CD8-positive, alpha-beta memory T cell (primary cell): ENCODE data around the gene KRTAP10-4. TPM values are rescaled to one million over a fixed set of nuclear protein-coding genes. Genes with fewer than 3 reads are reported as not detected.

Experiments
- CTCF ChIA-PET: fragments of 350-600 bp; sonication (Branson Sonifier 250); formaldehyde crosslinking; loops from one replicate; lab custom pipeline; 2021; ENCODE audit warnings: antibody characterized with exemption; lab: Charles Lee
- POLR2A ChIA-PET: fragments of 350-600 bp; sonication (Branson Sonifier 250); formaldehyde crosslinking; loops from one replicate; lab custom pipeline; 2021; ENCODE audit warnings: antibody characterized with exemption; lab: Charles Lee
- DNase-seq, 5 donors: peaks; one replicate each; pipeline versions ENCODE4 v3.0.0 to v3.0.0-alpha.2; 2020 to 2022; ENCODE audit warnings: mixed read lengths in 1 of 5
- H3K27ac ChIP-seq: one replicate; pipeline ENCODE4 v1.7.0; 2013; ENCODE audit warnings: low read depth, mild to moderate bottlenecking, low read length, moderate library complexity
- H3K27me3 ChIP-seq: 2 replicates; pipeline ENCODE4 v1.7.0; 2013; ENCODE audit warnings: low read length, mild to moderate bottlenecking; ENCODE audit not compliant: insufficient read depth, poor library complexity, severe bottlenecking
- H3K36me3 ChIP-seq: 2 replicates; pipeline ENCODE4 v1.7.0; 2013; ENCODE audit warnings: mild to moderate bottlenecking, low read length, moderate library complexity; ENCODE audit not compliant: insufficient read depth
- H3K4me1 ChIP-seq: 2 replicates; pipeline ENCODE4 v1.7.0; 2013; ENCODE audit warnings: mild to moderate bottlenecking, low read length, moderate library complexity; ENCODE audit not compliant: insufficient read depth
- H3K4me3 ChIP-seq: 2 replicates; pipeline ENCODE4 v1.7.0; 2013; ENCODE audit warnings: mild to moderate bottlenecking, low read length
- H3K9me3 ChIP-seq: 2 replicates; pipeline ENCODE4 v1.7.0; 2013; ENCODE audit warnings: mild to moderate bottlenecking, low read length
- H3K27ac Mint-ChIP-seq, 8 donors: one replicate each; pipeline ENCODE4 v1.8.0; 2020 to 2021; ENCODE audit warnings: mixed read lengths in 8 of 8, mild to moderate bottlenecking in 6 of 8, inconsistent platforms in 3 of 8, moderate library complexity in 3 of 8
- H3K27me3 Mint-ChIP-seq, 2 donors: one replicate each; pipeline ENCODE4 v1.8.0; 2020 to 2021; ENCODE audit warnings: mixed read lengths in 2 of 2, mild to moderate bottlenecking in 1 of 2, moderate library complexity in 1 of 2
- H3K36me3 Mint-ChIP-seq, 3 donors: one replicate each; pipeline ENCODE4 v1.8.0; 2020 to 2021; ENCODE audit warnings: mixed read lengths in 3 of 3, inconsistent platforms in 1 of 3, mild to moderate bottlenecking in 1 of 3
- H3K4me1 Mint-ChIP-seq, 3 donors: one replicate each; pipeline ENCODE4 v1.8.0; 2020 to 2021; ENCODE audit warnings: mixed read lengths in 3 of 3, inconsistent platforms in 1 of 3, mild to moderate bottlenecking in 1 of 3
- H3K4me3 Mint-ChIP-seq, 7 donors: one replicate each; pipeline ENCODE4 v1.8.0; 2020 to 2021; ENCODE audit warnings: mixed read lengths in 7 of 7, mild to moderate bottlenecking in 6 of 7, moderate library complexity in 4 of 7, inconsistent platforms in 2 of 7
- H3K9me3 Mint-ChIP-seq, 5 donors: one replicate each; pipeline ENCODE4 v1.8.0; 2020 to 2022; ENCODE audit warnings: mixed read lengths in 5 of 5, mild to moderate bottlenecking in 3 of 5, moderate library complexity in 2 of 5, inconsistent platforms in 1 of 5
- polyA plus RNA-seq: library from polyadenylated mRNA; unstranded; fragments of 300-500 nt; fragmentation: Illumina TruSeq; gene quantifications from one replicate; pipeline ENCODE4 v1.2.3, GENCODE V29; 2021
- total RNA-seq, 2 experiments: library from RNA; stranded (reverse); gene quantifications; one replicate each; pipeline ENCODE4 v1.2.3, GENCODE V29; 2021

KRTAP10-4 gene
- total and polyA plus RNA-seq, 3 experiments from 2014 or later = not detected

GRCh38 chr21:44533121-44533890, 40.2 kb upstream of the KRTAP10-4 start:
- no peaks in the 10 kb centered on the region for H3K4me1 Mint-ChIP-seq
- Histone ChIP-seq H3K4me3 (no peak overlapping the region), H3K27ac (no peak overlapping the region), H3K27me3 (no peaks in the 10 kb centered on the region), H3K36me3 (no peaks in the 10 kb centered on the region), H3K4me1 (no peaks in the 10 kb centered on the region), H3K9me3 (no peaks in the 10 kb centered on the region)
- H3K27ac Mint-ChIP-seq = peak overlapping the region in 1 of 8 donors; percentile 60
- no peak overlapping the region for H3K4me3 Mint-ChIP-seq
- H3K27me3 Mint-ChIP-seq = peaks cover 0 to 19% of the 10 kb centered on the region in 2 donors
- DNase-seq = no peak
- H3K9me3 Mint-ChIP-seq = no peaks in the 10 kb centered on the region
- POLR2A ChIA-PET = no interaction called here
- CTCF ChIA-PET = no interaction called here
- H3K36me3 Mint-ChIP-seq = peaks cover 0 to 5% (median 0%) of the 10 kb centered on the region in 3 donors

- CTCF ChIA-PET = no interaction called here
- H3K36me3 ChIP-seq = no peaks in the 10 kb centered on the region
- peaks cover 0 to 19% of the 10 kb centered on the region in 2 donors for H3K27me3 Mint-ChIP-seq
- no peak overlapping the region for H3K27ac Mint-ChIP-seq
- H3K4me3 Mint-ChIP-seq = no peak overlapping the region
- no peaks in the 10 kb centered on the region for H3K4me1 ChIP-seq
- no peak overlapping the region for H3K27ac ChIP-seq
- no peaks in the 10 kb centered on the region for H3K4me1 Mint-ChIP-seq
- H3K36me3 Mint-ChIP-seq = peaks cover 0 to 5% (median 0%) of the 10 kb centered on the region in 3 donors
- no peaks in the 10 kb centered on the region for H3K9me3 ChIP-seq
- H3K4me3 ChIP-seq = no peak overlapping the region
- no peak for DNase-seq
- POLR2A ChIA-PET = no interaction called here
- no peaks in the 10 kb centered on the region for H3K9me3 Mint-ChIP-seq
- no peaks in the 10 kb centered on the region for H3K27me3 ChIP-seq
Measured at GRCh38 chr21:44533891-44534627, 39.5 kb upstream of the KRTAP10-4 start.

- peaks cover 0 to 19% of the 10 kb centered on the region in 2 donors for H3K27me3 Mint-ChIP-seq
- CTCF ChIA-PET = no interaction called here
Measured at GRCh38 chr21:44534688-44535087, 38.8 kb upstream of the KRTAP10-4 start.

GRCh38 chr21:44535963-44536362, 37.6 kb upstream of the KRTAP10-4 start:
- no peaks in the 10 kb centered on the region for H3K9me3 ChIP-seq
- H3K4me3 Mint-ChIP-seq = no peak overlapping the region
- no peaks in the 10 kb centered on the region for H3K27me3 ChIP-seq
- H3K27me3 Mint-ChIP-seq = peaks cover under 1 to 12% of the 10 kb centered on the region in 2 donors
- H3K36me3 Mint-ChIP-seq = peaks cover 0 to 5% (median 0%) of the 10 kb centered on the region in 3 donors
- H3K36me3 ChIP-seq = no peaks in the 10 kb centered on the region
- H3K27ac ChIP-seq = no peak overlapping the region
- no peak overlapping the region for H3K4me3 ChIP-seq
- ChIA-PET POLR2A (no interaction called here), CTCF (interaction anchor here (1.0 to 2.0 kb wide), 3 partner anchors 11 to 257 kb away, joined by 3 to 6 read pairs (median 4); no protein-coding TSS in a partner anchor)
- no peaks in the 10 kb centered on the region for H3K9me3 Mint-ChIP-seq
- H3K4me1 ChIP-seq = no peaks in the 10 kb centered on the region
- H3K4me1 Mint-ChIP-seq = no peaks in the 10 kb centered on the region
- H3K27ac Mint-ChIP-seq = no peak overlapping the region
- DNase-seq = no peak

More at GRCh38 chr21:44534688-44535087, 38.8 kb upstream of the KRTAP10-4 start:
- POLR2A ChIA-PET = no interaction called here
- H3K4me1 Mint-ChIP-seq = no peaks in the 10 kb centered on the region
- H3K4me1 ChIP-seq = no peaks in the 10 kb centered on the region
- no peak for DNase-seq
- no peaks in the 10 kb centered on the region for H3K36me3 ChIP-seq
- H3K27ac Mint-ChIP-seq = no peak overlapping the region
- H3K4me3 Mint-ChIP-seq = no peak overlapping the region
- no peak overlapping the region for H3K4me3 ChIP-seq
- no peaks in the 10 kb centered on the region for H3K9me3 Mint-ChIP-seq
- H3K36me3 Mint-ChIP-seq = peaks cover 0 to 5% (median 0%) of the 10 kb centered on the region in 3 donors
- H3K27me3 ChIP-seq = no peaks in the 10 kb centered on the region
- no peaks in the 10 kb centered on the region for H3K9me3 ChIP-seq
- H3K27ac ChIP-seq = no peak overlapping the region

GRCh38 chr21:44537930-44538911, 35.3 kb upstream of the KRTAP10-4 start:
- Histone ChIP-seq H3K4me1 (no peaks in the 10 kb centered on the region), H3K4me3 (no peak overlapping the region), H3K9me3 (no peaks in the 10 kb centered on the region), H3K36me3 (no peaks in the 10 kb centered on the region), H3K27me3 (no peaks in the 10 kb centered on the region), H3K27ac (no peak overlapping the region)
- DNase-seq = no peak
- Mint-ChIP-seq H3K9me3 (peaks cover 0 to 5% (median 0%) of the 10 kb centered on the region in 5 donors), H3K27ac (peak overlapping the region in 2 of 8 donors; percentile 46 to 68), H3K4me1 (no peaks in the 10 kb centered on the region), H3K27me3 (peaks cover 2 to 9% of the 10 kb centered on the region in 2 donors), H3K4me3 (no peak overlapping the region), H3K36me3 (peaks cover 0 to 5% (median 0%) of the 10 kb centered on the region in 3 donors)
- POLR2A ChIA-PET = no interaction called here
- CTCF ChIA-PET = interaction anchor here (1.0 kb wide), 1 partner anchor 28 kb away, joined by 4 read pairs; no protein-coding TSS in a partner anchor

- Histone ChIP-seq H3K4me1 (no peaks in the 10 kb centered on the region), H3K27me3 (no peaks in the 10 kb centered on the region), H3K4me3 (no peak overlapping the region), H3K27ac (no peak overlapping the region), H3K36me3 (no peaks in the 10 kb centered on the region), H3K9me3 (no peaks in the 10 kb centered on the region)
- H3K36me3 Mint-ChIP-seq = peaks cover 0 to 5% (median 0%) of the 10 kb centered on the region in 3 donors
- H3K4me3 Mint-ChIP-seq = no peak overlapping the region
- ChIA-PET CTCF (interaction anchor here (1.0 kb wide), 1 partner anchor 28 kb away, joined by 4 read pairs; no protein-coding TSS in a partner anchor), POLR2A (no interaction called here)
- H3K9me3 Mint-ChIP-seq = peaks cover 0 to 5% (median 0%) of the 10 kb centered on the region in 5 donors
- DNase-seq = no peak
- no peaks in the 10 kb centered on the region for H3K4me1 Mint-ChIP-seq
- peaks cover 2 to 9% of the 10 kb centered on the region in 2 donors for H3K27me3 Mint-ChIP-seq
- H3K27ac Mint-ChIP-seq = peak overlapping the region in 1 of 8 donors; percentile 68
Measured at GRCh38 chr21:44539046-44539445, 34.5 kb upstream of the KRTAP10-4 start.

GRCh38 chr21:44539991-44540666, 33.4 kb upstream of the KRTAP10-4 start, which contains the start of gene KRTAP10-1:
Gene KRTAP10-1 (minus strand): TSS chr21:44540195. CDS start chr21:44540150, 45 bp downstream.
- Mint-ChIP-seq H3K27ac (no peak within 1 kb of the TSS), H3K4me3 (peak within 1 kb of the TSS in 1 of 7 donors; percentile 63), H3K9me3 (peaks cover 0 to 8% (median 2%) of the 10 kb centered on the region in 5 donors), H3K4me1 (no peaks in the 10 kb centered on the region), H3K27me3 (peaks cover 3 to 6% of the 10 kb centered on the region in 2 donors), H3K36me3 (peaks cover 0 to 5% (median 0%) of the 10 kb centered on the region in 3 donors)
- H3K4me1 ChIP-seq = no peaks in the 10 kb centered on the region
- no peak for DNase-seq
- ChIA-PET CTCF (interaction anchor here (1.3 kb wide), 1 partner anchor 30 kb away, joined by 3 read pairs; no protein-coding TSS in a partner anchor), POLR2A (no interaction called here)
- H3K36me3 ChIP-seq = no peaks in the 10 kb centered on the region
- no peaks in the 10 kb centered on the region for H3K27me3 ChIP-seq
- no peak within 1 kb of the TSS for H3K27ac ChIP-seq
- no peaks in the 10 kb centered on the region for H3K9me3 ChIP-seq
- no peak within 1 kb of the TSS for H3K4me3 ChIP-seq
